H54 (cell line): ENCODE results near the gene PITPNC1.
"Not testable (repeated sequence)": the region's sequence is repeated elsewhere in the genome, so short reads cannot be mapped to it uniquely, and the experiment has no call there.

Experiments
- DNase-seq: peaks from one replicate; pipeline ENCODE4 v3.0.0; 2011; ENCODE audit warnings: low spot score, mixed read lengths; ENCODE audit not compliant: insufficient read length
- FAIRE-seq: peaks from 3 replicates; lab custom pipeline; 2011; peaks lifted over from hg19 to GRCh38; lab: Jason Lieb, UNC
- POLR2A ChIP-seq: IDR thresholded peaks from 2 replicates; pipeline ENCODE4 v1.6.1; 2011; ENCODE audit warnings: low read depth, mild to moderate bottlenecking, low read length

The PITPNC1 gene

DNA sequence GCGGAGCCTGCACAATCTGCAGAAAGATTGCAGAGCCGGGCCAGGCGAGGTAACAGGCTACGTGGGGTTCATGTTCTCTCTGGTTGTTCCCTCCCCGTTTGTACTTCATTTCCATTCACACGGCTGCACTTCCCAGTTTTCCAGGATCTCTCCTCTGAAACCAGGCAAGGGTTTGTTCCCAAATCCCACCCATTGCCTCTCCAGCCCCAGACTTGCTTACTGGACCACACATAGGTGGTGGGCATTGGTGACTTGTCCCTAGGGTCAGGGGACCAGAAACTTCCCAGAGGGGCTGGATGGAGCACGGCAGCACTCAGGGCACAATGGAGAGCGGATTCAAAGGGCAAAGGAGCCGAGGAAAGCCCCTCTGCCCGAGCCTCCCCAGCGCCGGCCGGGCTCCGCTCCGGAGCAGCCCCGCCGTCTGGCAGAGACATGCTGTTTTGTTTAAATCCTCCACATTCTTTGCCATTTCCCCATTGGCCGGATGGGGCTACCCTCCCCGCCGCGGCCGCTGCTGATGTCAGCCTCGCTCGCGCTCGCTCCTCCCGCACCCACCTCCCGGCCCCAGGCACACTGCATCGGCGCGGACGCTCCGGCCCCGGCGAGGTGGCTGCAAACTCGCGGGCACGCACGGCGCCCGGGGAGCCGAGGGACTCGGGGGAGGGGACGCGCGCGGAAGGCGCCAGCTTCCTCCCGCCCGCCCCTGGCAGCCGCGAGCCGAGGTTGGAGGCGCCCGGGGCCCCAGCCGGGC is at the start of gene PITPNC1:
PITPNC1 (plus strand) TSS at position 545 of the 751 bp plus-strand sequence.
- FAIRE-seq (no peak), DNase-seq (peak; percentile 80)
- peak; percentile 50; the same call in 1 of the 2 replicates for TF ChIP-seq POLR2A

DNA sequence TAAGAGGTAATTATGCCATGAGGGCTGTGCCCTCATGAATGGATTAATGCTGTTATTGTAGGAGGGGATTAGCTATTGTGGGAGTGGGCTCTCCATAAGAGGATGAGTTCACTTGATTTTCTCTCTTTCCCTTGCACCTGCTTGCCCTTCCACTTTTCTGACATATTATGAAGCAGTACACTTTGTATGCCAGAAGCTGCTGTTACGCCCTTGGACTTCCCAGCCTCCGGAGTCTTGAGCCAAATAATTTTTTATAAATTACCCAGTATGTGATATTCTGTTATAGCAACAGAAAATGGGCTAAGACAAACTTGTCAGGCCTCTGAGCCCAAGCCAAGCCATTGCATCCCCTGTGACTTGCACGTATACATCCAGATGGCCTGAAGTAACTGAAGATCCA is 49.1 kb upstream of the PITPNC1 start:
- DNase-seq (no peak), FAIRE-seq (no peak)
- no peak for TF ChIP-seq POLR2A

DNA sequence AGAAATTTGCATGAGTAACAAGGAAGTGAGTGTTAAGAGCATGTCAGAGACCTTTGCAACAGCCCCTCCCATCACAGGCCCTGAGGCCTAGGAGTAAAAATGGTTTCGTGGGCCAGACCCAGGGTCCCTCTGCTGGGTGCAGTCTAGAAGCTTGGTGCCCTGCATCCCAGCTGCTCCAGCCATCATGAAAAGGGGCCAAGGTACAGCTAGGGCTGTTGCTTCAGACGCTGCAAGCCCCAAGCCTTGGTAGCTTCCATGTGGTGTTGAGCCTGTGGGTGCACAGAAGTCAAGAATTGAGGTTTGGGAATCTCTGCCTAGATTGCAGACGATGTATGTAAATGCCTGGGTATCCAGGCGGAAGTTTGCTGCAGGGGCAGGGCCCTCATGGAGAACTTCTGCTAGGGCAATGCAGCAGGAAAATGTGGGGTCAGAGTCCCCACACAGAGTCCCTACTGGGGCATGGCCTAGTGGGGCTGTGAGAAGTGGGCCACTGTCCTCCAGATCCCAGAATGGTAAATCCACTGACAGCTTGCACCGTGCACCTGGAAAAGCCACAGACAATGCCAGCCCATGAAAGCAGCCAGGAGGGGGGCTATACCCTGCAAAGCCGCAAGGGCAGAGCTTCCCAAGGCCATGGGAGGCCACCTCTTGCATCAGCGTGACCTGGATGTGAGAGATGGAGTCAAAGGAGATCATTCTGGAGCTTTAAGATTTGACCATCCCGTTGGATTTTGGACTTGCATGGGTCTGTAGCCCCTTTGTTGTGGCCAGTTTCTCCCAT is 45.5 kb upstream of the PITPNC1 start:
- not testable (repeated sequence) for DNase-seq, FAIRE-seq

DNA sequence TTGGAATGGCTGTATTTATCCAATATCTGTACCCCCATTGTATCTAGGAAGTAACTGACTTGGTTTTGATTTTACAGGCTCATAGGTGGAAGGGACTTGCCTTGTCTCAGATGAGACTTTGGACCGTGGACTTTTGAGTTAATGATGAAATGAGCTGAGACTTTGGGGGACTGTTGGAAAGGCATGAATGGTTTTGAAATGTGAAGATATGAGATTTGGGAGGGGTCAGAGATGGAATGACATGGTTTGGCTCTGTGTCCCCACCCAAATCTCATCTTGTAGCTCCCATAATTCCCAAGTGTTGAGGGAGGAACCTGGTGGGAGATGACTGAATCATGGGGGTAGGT is 44.9 kb upstream of the PITPNC1 start:
- DNase-seq, FAIRE-seq: not testable (repeated sequence)

DNA sequence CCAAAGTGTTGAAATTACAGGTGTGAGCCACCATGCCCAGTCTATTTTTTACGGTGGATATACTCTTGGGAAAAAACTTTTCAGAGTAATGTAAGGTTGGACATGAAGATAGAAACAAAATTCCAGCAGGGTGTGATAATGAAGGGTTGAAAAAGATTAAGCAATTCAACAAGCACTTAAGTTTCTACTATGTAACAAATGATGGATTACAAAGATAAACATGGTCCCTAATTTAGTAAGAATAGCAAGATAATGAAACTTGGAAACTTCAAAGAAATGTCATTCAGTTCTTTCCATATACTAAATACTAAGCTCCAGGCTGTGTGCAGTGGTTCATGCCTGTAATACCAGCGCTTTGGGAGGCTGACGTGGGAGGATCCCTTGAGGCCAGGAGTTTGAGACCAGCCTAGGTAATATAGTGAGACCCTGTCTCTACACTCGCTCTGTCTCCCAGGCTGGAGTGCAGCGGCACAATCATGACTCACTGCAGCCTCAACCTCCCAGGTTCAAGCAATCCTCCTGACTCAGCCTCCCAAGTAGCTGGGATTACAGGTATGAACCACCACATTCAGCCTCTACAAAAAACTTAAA is 41.7 kb upstream of the PITPNC1 start:
- DNase-seq (no peak), FAIRE-seq (no peak)
- no peak for TF ChIP-seq POLR2A

DNA sequence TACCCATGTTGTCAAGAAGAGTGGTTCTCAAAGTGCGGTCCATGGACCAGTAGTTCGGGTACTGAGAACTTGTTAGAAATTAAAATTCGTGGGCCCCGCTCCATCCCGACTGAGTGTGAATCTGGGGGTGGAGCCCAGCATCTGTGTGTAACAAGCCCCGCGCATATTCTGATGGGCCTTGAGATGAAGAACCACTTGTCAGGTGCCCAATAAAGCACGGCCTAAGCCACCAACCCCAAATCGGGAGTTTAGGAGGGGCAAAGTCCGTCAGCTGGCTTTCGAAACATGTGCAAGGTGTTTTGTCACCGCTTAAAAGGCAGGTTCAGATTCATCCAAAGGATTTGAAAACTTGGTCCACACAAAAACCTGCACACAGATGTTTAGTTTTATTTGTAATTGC is 40.2 kb upstream of the PITPNC1 start:
- DNase-seq = no peak
- no peak for TF ChIP-seq POLR2A
- no peak for FAIRE-seq

DNA sequence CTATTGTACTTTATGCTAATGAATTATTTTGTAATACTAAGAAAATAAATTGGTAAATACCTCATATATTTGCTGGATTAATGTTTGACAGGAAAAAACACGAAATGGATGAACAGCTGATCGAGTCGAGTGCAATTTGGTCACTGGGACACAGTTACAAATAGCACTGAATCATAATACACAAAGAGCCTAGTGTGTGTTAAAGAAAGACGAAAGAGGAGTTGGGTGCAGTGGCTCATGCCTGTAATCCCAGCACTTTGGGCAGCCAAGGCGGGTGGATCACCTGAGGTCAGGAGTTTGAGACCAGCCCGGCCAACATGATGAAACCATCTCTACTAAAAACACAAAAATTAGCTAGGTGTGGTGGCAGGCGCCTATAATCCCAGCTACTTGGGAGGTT is 38.7 kb upstream of the PITPNC1 start:
- not testable (repeated sequence) for FAIRE-seq

DNA sequence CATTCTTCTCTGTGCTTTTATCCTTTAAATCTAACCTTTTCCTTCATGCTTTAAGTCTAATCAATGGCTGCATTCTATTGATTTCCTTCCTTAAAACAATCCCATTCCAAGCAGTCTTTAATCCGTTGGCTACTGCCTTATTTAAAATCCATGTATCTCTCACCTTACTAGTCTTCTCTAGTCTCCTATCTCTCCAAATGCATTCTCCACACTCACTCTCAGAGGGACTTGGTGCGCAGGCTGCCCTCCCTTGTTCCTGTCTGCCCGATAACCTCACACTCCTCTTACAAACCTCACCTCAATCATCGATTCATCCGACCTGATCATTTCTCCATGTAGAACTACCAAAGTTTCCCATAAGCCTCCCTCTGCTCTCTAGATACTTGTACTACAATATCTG is 33.8 kb upstream of the PITPNC1 start:
- FAIRE-seq = peak; percentile 78
- no peak for DNase-seq
- TF ChIP-seq POLR2A = no peak

More for the DNA sequence above, 38.7 kb upstream of the PITPNC1 start:
- DNase-seq = not testable (repeated sequence)

DNA sequence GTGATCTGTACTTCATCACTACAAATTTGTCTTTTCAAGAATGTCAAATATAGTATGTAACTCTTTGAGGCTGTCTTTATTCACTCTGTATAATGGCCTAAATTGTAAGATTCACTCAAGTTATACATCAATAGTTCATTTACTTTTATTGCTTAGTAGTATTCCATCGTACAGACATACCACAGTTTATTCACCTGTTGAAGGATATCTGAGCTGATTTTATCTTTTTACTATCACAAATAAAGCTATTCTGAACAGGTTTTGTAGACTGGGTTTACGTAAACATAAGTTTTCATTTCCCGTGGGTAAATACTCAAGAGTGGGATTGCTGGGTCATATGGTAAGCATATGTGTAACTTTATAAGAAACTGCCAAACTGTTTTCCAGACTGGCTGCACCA is 29.3 kb upstream of the PITPNC1 start:
- DNase-seq (no peak), FAIRE-seq (peak; percentile 67)
- no peak for TF ChIP-seq POLR2A

DNA sequence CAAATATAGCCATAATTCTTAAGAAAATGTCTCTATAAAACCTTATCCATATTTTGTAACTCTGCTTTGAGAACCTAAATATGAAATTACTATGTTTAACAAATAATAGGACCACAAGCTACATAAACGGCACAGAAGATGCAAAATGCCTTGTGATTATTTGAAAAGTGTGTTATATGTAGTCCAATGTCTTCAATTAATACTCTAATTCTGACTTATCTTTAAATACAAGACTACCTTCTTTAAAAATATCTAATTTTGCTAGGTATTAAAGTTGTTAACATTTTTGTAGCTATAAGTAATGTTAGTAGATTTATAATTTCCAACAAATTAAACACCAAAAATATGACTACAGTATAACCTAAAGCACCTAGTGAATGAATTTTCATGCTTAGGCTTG is 27.7 kb upstream of the PITPNC1 start:
- TF ChIP-seq POLR2A = no peak
- DNase-seq = no peak
- no peak for FAIRE-seq

DNA sequence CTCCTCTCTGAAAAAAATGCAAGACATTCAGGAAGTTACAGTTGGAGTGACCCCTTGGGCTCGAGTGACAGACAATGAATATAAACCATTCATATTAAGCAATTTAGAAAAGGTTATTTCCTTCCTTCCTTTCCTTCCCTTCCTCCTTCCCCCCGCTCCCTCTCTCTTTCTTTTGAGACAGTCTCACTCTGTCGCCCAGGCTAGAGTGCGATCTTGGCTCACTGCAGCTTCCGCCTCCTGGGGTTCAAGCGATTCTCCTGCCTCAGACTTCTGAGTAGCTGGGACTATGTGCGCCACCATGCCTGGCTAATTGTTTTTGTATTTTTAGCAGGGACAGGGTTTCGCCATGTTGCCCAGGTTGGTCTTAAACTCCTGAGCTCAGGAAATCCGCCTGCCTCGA is 23.9 kb upstream of the PITPNC1 start:
- TF ChIP-seq POLR2A = no peak
- FAIRE-seq (no peak), DNase-seq (no peak)

DNA sequence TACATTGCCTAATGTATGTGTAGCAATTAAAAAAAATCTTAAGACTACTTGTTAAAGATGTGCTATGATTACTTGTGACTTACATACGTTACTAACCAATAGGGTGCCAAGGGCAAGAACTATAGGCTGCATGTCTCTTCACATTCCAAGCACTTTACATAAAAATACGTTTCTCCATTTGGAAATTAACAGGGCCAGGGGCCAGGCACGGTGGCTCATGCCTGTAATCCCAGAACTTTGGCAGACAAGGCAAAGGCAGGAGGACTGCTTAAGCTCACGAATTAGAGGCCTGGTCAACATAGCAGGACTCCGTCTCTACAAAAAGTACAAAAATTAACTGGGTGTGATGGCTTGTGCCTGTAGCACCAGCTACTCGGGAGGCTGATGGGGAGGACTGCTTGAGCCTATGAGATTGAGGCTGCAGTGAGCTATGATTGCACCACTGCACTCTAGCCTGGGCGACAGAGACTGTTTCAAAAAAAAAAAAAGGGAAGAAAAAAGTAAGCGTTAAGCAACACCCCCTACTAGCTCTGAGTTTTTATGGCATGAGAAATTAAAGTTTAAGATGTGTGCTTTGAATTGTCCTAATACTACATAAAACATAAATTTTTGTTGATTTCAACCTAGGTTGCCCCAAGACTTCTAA is 23.0 kb upstream of the PITPNC1 start:
- no peak for DNase-seq
- no peak for FAIRE-seq
- no peak for TF ChIP-seq POLR2A

DNA sequence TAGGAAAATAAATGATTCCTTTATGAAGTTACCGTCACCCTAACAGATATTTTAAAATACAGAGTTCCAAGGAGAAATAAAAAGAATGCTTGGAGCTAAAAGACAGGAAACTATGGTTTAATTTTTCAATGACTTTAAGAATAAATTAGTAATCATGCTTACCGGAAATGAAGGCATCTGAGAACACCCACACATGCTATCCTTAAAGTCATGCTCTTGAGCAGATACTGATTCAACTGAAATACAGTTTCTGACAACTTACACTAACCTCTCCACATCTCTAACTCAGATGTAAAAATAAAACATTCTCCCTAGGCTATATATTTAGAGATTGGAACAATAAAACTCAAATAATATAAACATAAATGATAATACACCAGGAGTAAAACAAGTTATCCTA is 18.5 kb upstream of the PITPNC1 start:
- DNase-seq = no peak
- TF ChIP-seq POLR2A = no peak
- FAIRE-seq = no peak
